A549 (cell line): ENCODE measurements around the gene CD300LF. TPM values are rescaled to one million over a fixed set of nuclear protein-coding genes. Genes with fewer than 3 reads are reported as not detected.

Experiments
- ATAC-seq, 2 experiments: fragments of 200-7000 bp in 1 of 2; fragments of >200 bp in 1 of 2; cut with Nextera tagmentation in 1 of 2; cut with Tn5 transposase in 1 of 2; 3 replicates each; pipeline versions ENCODE4 v1.8.0 to v1.9.1; 2018 to 2020; ENCODE audit warnings: mild to moderate bottlenecking in 1 of 2, moderate library complexity in 1 of 2
- CTCF ChIA-PET: fragments of 300-600 bp; sonication (Branson Sonifier 250); formaldehyde crosslinking; extraction: SDS; loops from one replicate; lab custom pipeline; 2021; ENCODE audit warnings: antibody characterized with exemption, inconsistent platforms; lab: Yijun Ruan, JAX
- POLR2A ChIA-PET: fragments of 350-600 bp; formaldehyde crosslinking; extraction: SDS; loops from one replicate; lab custom pipeline; 2021; ENCODE audit warnings: antibody characterized with exemption, inconsistent platforms; lab: Yijun Ruan, JAX
- DNase-seq, 2 experiments: peaks; one replicate each; pipeline versions ENCODE4 v3.0.0 to v3.0.0-alpha.2; 2011 to 2016; ENCODE audit warnings: low read depth in 1 of 2, low spot score in 1 of 2
- FAIRE-seq: peaks from 2 replicates; lab custom pipeline; 2011; peaks lifted over from hg19 to GRCh38; lab: Jason Lieb, UNC
- H3K27ac ChIP-seq, 2 experiments: fragments of >200 bp; sonication (Bioruptor Twin); formaldehyde crosslinking; 3 replicates each; pipeline ENCODE4 v1.5.1; 2016 to 2017
- H3K4me1 ChIP-seq: fragments of >200 bp; sonication (Bioruptor Twin); formaldehyde crosslinking; 3 replicates; pipeline ENCODE4 v1.6.1; 2016
- H3K4me2 ChIP-seq: fragments of >200 bp; sonication (Bioruptor Twin); formaldehyde crosslinking; 3 replicates; pipeline ENCODE4 v1.6.1; 2016
- H3K4me3 ChIP-seq: fragments of >200 bp; sonication (Bioruptor Twin); formaldehyde crosslinking; 3 replicates; pipeline ENCODE4 v1.5.1; 2016
- H3K9me3 ChIP-seq: fragments of >200 bp; sonication (Bioruptor Twin); formaldehyde crosslinking; 3 replicates; pipeline ENCODE4 v1.6.1; 2016
- ATOH8 ChIP-seq: fragments of 250-450 bp; sonication (Bioruptor Pico); IDR thresholded peaks from 2 replicates; pipeline ENCODE4 v1.5.0; 2020; ENCODE audit warnings: low read depth, mild to moderate bottlenecking, moderate library complexity
- CEBPB ChIP-seq, 2 experiments: fragments of >200 bp in 1 of 2; sonication (Bioruptor Twin) in 1 of 2; formaldehyde crosslinking in 1 of 2; IDR thresholded peaks; 2 replicates each; pipeline ENCODE4 v1.6.1; 2012 to 2016
- CHD2 ChIP-seq: fragments of 150-350 bp; IDR thresholded peaks from 2 replicates; pipeline ENCODE4 v1.6.1; 2014; ENCODE audit warnings: low read length; ENCODE audit not compliant: partially characterized antibody
- CHD4 ChIP-seq: fragments of 200-600 bp; sonication (generic); IDR thresholded peaks from 2 replicates; pipeline ENCODE4 v1.6.1; 2016; ENCODE audit warnings: antibody characterized with exemption, mild to moderate bottlenecking, borderline replicate concordance
- EP300 ChIP-seq, 2 experiments: fragments of >200 bp; sonication (Bioruptor Twin); formaldehyde crosslinking; IDR thresholded peaks; 2 replicates in 1 of 2; 3 replicates in 1 of 2; pipeline ENCODE4 v1.6.1; 2016 to 2017
- FOXS1 ChIP-seq: fragments of 250-450 bp; sonication (Bioruptor Pico); IDR thresholded peaks from 2 replicates; pipeline ENCODE4 v1.5.0; 2020; ENCODE audit warnings: mild to moderate bottlenecking, moderate library complexity
- GATA3 ChIP-seq: IDR thresholded peaks from 2 replicates; pipeline ENCODE4 v1.6.1; 2012; ENCODE audit warnings: borderline replicate concordance
- HDAC2 ChIP-seq: fragments of 200-600 bp; sonication (generic); IDR thresholded peaks from 2 replicates; pipeline ENCODE4 v1.6.1; 2016
- HEYL ChIP-seq: fragments of 250-450 bp; sonication (Bioruptor Pico); IDR thresholded peaks from 2 replicates; pipeline ENCODE4 v1.8.0; 2021; ENCODE audit warnings: mild to moderate bottlenecking, moderate library complexity
- HOXB13 ChIP-seq: fragments of 250-450 bp; sonication (Bioruptor Pico); IDR thresholded peaks from 2 replicates; pipeline ENCODE4 v1.5.0; 2020; ENCODE audit warnings: low read depth, mild to moderate bottlenecking, moderate library complexity
- JUN ChIP-seq, 2 experiments: fragments of >200 bp; sonication (Bioruptor Twin); formaldehyde crosslinking; IDR thresholded peaks; 2 replicates in 1 of 2; 3 replicates in 1 of 2; pipeline ENCODE4 v1.6.1; 2016 to 2017
- KDM1A ChIP-seq: fragments of 200-600 bp; sonication (generic); IDR thresholded peaks from 2 replicates; pipeline ENCODE4 v1.6.1; 2016; ENCODE audit warnings: low read depth, mild to moderate bottlenecking
- KDM5A ChIP-seq: fragments of 200-600 bp; sonication (generic); IDR thresholded peaks from 2 replicates; pipeline ENCODE4 v1.6.1; 2016; ENCODE audit warnings: antibody characterized with exemption, mild to moderate bottlenecking
- RAD21 ChIP-seq, 2 experiments: fragments of >200 bp in 1 of 2; sonication (Bioruptor Twin) in 1 of 2; formaldehyde crosslinking in 1 of 2; IDR thresholded peaks in 1 of 2; conservative IDR thresholded peaks in 1 of 2; 2 replicates in 1 of 2; 3 replicates in 1 of 2; pipeline ENCODE4 v1.6.1; 2012 to 2018; ENCODE audit warnings: inconsistent platforms in 1 of 2
- RCOR1 ChIP-seq: fragments of 150-350 bp; IDR thresholded peaks from 2 replicates; pipeline ENCODE4 v1.6.1; 2014; ENCODE audit warnings: antibody characterized with exemption, low read length, low read depth
- REST ChIP-seq: fragments of 200-600 bp; sonication (generic); IDR thresholded peaks from 2 replicates; pipeline ENCODE4 v1.6.1; 2016; ENCODE audit warnings: antibody characterized with exemption, mild to moderate bottlenecking, moderate library complexity
- RFX5 ChIP-seq: fragments of 450-650 bp; IDR thresholded peaks from 2 replicates; pipeline ENCODE4 v1.7.1; 2014; ENCODE audit warnings: antibody characterized with exemption, mild to moderate bottlenecking, moderate library complexity
- RNF2 ChIP-seq: fragments of 200-600 bp; sonication (generic); IDR thresholded peaks from 2 replicates; pipeline ENCODE4 v1.6.1; 2016; ENCODE audit warnings: low read depth, mild to moderate bottlenecking, antibody characterized with exemption, moderate library complexity, borderline replicate concordance
- SMC3 ChIP-seq: fragments of >200 bp; sonication (Bioruptor Twin); formaldehyde crosslinking; IDR thresholded peaks from 3 replicates; pipeline ENCODE4 v1.6.1; 2018; ENCODE audit warnings: inconsistent platforms
- WGBS: methylation state at CpG from one replicate; pipeline ENCODE4 v1.1.6; 2017; ENCODE audit errors: missing lambda C conversion rate; 5-methylcytosine and 5-hydroxymethylcytosine counted together
- polyA plus RNA-seq, 4 experiments: library from polyadenylated mRNA; depleted of rRNA in 3 of 4; stranded (reverse); fragments of >200 nt; fragmentation: RNase III in 1 of 4; extraction: RNeasy Plus Mini Kit Qiagen cat#74134 plus additional on column Dnase treatment in 1 of 4; gene quantifications; 2 replicates in 3 of 4; 3 replicates in 1 of 4; pipeline ENCODE4 v1.2.3, GENCODE V29; 2011 to 2017
- TF ChIP-seq, protein P1 (sequence below): IDR thresholded peaks from 2 replicates; pipeline ENCODE4 v1.6.1; 2012
- TF ChIP-seq, protein P2 (sequence below): IDR thresholded peaks from 2 replicates; pipeline ENCODE4 v1.6.1; 2012; ENCODE audit warnings: low read depth, borderline replicate concordance

CD300LF gene
- polyA plus RNA-seq, 2 of the 4 experiments (the other 2 are of a cell fraction) = not detected

DNA sequence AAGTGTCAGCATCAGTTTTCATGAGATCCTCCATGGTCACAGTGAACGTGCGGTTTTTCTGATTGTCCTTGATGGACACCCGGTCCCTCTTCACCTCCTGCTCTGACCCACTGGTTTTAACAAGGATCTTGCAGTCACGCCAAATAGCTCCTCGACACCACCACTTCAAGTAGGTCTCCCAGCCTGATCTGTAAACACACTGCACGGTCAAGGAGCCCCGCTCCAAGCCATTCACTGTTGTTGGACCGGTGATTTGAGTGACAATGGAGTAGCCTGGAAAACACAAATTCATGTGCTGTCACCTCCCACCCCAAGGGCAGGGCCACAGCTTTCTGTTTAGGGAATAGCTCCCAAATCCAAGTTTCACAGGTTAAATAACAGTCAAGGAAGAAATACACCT lies 8.2 kb downstream of the CD300LF start:
- Histone ChIP-seq H3K9me3 (no peaks in the 10 kb centered on the region), H3K4me3 (no peak overlapping the region), H3K27ac (no peak overlapping the region), H3K4me1 (no peaks in the 10 kb centered on the region), H3K4me2 (no peak overlapping the region)
- 58% methylated on average over 8 of the region's 8 CpGs for WGBS
- DNase-seq (no peak), FAIRE-seq (no peak), ATAC-seq (no peak; a peak in 1 of 6 replicates)
- CTCF ChIA-PET = interaction anchor here (0.8 to 1.5 kb wide), 4 partner anchors 11 to 138 kb away, joined by 3 to 4 read pairs (median 4); no protein-coding TSS in a partner anchor
- no peak for TF ChIP-seq KDM5A
- TF ChIP-seq, protein P1, sequence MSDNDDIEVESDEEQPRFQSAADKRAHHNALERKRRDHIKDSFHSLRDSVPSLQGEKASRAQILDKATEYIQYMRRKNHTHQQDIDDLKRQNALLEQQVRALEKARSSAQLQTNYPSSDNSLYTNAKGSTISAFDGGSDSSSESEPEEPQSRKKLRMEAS = no peak
- POLR2A ChIA-PET = no interaction called here

DNA sequence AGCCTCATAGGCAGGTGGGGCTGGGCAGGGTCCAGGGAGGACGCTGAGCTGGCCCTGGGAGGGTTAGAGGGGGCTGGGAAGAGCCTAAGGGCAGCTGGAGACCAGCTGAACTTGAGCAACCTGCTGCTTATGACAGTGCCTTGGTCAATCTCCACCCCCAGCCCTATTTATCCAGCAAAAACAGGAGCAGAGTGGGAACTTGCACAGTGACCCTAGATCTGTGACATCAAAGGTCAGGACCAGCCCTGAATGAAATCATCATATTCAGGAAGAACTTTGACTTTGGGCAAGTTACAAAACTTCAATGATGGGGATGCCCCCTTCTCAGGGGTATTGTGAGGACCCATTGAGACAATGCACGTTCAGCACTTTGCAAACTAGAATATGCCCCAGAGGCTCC lies 9.4 kb downstream of the CD300LF start:
- FAIRE-seq = no peak
- CTCF ChIA-PET = interaction anchor here (1.0 to 1.9 kb wide), 3 partner anchors 32 to 196 kb away, joined by 3 to 9 read pairs (median 3); no protein-coding TSS in a partner anchor
- 0% methylated on average over 2 of the region's 2 CpGs for WGBS

More for the DNA sequence above, 9.4 kb downstream of the CD300LF start:
- POLR2A ChIA-PET = no interaction called here
- Histone ChIP-seq H3K27ac (no peak overlapping the region), H3K4me2 (no peak overlapping the region), H3K4me3 (no peak overlapping the region), H3K4me1 (no peaks in the 10 kb centered on the region), H3K9me3 (no peaks in the 10 kb centered on the region)
- ATAC-seq = no peak
- TF ChIP-seq RNF2 (no peak), JUN (IDR thresholded peaks at IDR 0.05) (no peak), GATA3 (no peak), EP300 (IDR thresholded peaks at IDR 0.05) (no peak), FOXS1 (CRISPR knock-in tag) (no peak), CHD2 (no peak), RCOR1 (no peak), HEYL (CRISPR knock-in tag) (no peak), HOXB13 (no peak), RAD21 (conservative IDR thresholded peaks at IDR 0.05 in 1 of 2, IDR thresholded peaks at IDR 0.05 in 1 of 2) (no peak), CEBPB (IDR thresholded peaks at IDR 0.05) (no peak), ATOH8 (CRISPR knock-in tag) (no peak), RFX5 (no peak), HDAC2 (no peak), SMC3 (no peak), CHD4 (no peak), KDM1A (no peak), REST (no peak)
- TF ChIP-seq, protein P2, sequence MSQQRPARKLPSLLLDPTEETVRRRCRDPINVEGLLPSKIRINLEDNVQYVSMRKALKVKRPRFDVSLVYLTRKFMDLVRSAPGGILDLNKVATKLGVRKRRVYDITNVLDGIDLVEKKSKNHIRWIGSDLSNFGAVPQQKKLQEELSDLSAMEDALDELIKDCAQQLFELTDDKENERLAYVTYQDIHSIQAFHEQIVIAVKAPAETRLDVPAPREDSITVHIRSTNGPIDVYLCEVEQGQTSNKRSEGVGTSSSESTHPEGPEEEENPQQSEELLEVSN = no peak
- DNase-seq = no peak
